Esophagus muscularis mucosa (tissue), 4 donors: Measurements from ENCODE around the gene UTP11.

Experiments used
- EP300 ChIP-seq: sonication (generic); formaldehyde crosslinking; IDR thresholded peaks from one replicate; pipeline ENCODE4 v1.6.1; 2017; ENCODE audit warnings: antibody characterized with exemption
- POLR2AphosphoS5 ChIP-seq, 2 donors: sonication (generic); formaldehyde crosslinking; IDR thresholded peaks; one replicate each; pipeline ENCODE4 v1.6.1; 2017; ENCODE audit warnings: antibody characterized with exemption in 2 of 2
- TF ChIP-seq, protein P1 (sequence below), 3 experiments: fragments of 200-600 bp in 2 of 3; fragments of 450-650 bp in 1 of 3; sonication (generic) in 2 of 3; IDR thresholded peaks; one replicate each; pipeline ENCODE4 v1.5.1; 2017 to 2019; ENCODE audit warnings: antibody characterized with exemption in 3 of 3, mild to moderate bottlenecking in 2 of 3, moderate library complexity in 1 of 3

- TF ChIP-seq, protein P1, sequence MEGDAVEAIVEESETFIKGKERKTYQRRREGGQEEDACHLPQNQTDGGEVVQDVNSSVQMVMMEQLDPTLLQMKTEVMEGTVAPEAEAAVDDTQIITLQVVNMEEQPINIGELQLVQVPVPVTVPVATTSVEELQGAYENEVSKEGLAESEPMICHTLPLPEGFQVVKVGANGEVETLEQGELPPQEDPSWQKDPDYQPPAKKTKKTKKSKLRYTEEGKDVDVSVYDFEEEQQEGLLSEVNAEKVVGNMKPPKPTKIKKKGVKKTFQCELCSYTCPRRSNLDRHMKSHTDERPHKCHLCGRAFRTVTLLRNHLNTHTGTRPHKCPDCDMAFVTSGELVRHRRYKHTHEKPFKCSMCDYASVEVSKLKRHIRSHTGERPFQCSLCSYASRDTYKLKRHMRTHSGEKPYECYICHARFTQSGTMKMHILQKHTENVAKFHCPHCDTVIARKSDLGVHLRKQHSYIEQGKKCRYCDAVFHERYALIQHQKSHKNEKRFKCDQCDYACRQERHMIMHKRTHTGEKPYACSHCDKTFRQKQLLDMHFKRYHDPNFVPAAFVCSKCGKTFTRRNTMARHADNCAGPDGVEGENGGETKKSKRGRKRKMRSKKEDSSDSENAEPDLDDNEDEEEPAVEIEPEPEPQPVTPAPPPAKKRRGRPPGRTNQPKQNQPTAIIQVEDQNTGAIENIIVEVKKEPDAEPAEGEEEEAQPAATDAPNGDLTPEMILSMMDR (IDR thresholded peaks at IDR 0.05), result no peak
- TF ChIP-seq EP300 (no peak), POLR2AphosphoS5 (IDR thresholded peaks at IDR 0.05) (no peak)
These were observed 33.9 kb downstream of the UTP11 start, which contains the start of gene POU3F1 for GRCh38 chr1:38046333-38046883.
